Measurements from ENCODE around the gene VWDE.
"Not testable (repeated sequence)": the region's sequence is repeated elsewhere in the genome, so short reads cannot be mapped to it uniquely, and the experiment has no call there.

The VWDE gene

GRCh38 chr7:12422554-12423320 is 19.1 kb upstream of the VWDE start:
- DNase-seq: no peak
- H3K27me3 Mint-ChIP-seq: no peaks in the 10 kb centered on the region
- no peaks in the 10 kb centered on the region for H3K4me1 Mint-ChIP-seq
- CTCF ChIA-PET: interaction anchor here (1.0 kb wide), 2 partner anchors 11 to 14 kb away, joined by 3 read pairs; no protein-coding TSS in a partner anchor
- H3K4me3 Mint-ChIP-seq: no peak overlapping the region
- H3K9me3 Mint-ChIP-seq: no peaks in the 10 kb centered on the region
- H3K27ac Mint-ChIP-seq: no peak overlapping the region
- no peaks in the 10 kb centered on the region for H3K36me3 Mint-ChIP-seq

DNA sequence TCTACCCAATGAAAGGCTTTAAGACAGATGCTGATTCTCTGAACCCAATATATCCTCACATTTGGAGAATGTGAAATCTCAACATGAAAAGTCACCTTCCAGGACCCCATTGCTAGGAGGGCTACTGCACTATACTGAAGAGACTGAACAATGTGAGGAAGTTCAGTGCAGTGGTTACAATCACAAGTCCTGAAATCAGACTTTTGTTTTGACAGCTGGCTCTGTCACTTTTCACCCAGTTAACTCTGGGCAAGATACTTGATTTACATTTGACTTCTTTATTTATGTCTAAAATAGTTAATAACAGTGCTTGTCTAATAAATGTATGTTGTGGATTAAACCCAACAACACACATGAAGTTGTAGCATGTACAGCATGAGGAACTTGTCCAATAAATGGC is 14.8 kb upstream of the VWDE start:
- no peak overlapping the region for H3K4me3 Mint-ChIP-seq
- no peak overlapping the region for H3K27ac Mint-ChIP-seq
- no peaks in the 10 kb centered on the region for H3K9me3 Mint-ChIP-seq
- CTCF ChIA-PET: no interaction called here
- no peaks in the 10 kb centered on the region for H3K4me1 Mint-ChIP-seq
- no peak for DNase-seq
- H3K36me3 Mint-ChIP-seq: no peaks in the 10 kb centered on the region
- no peaks in the 10 kb centered on the region for H3K27me3 Mint-ChIP-seq

GRCh38 chr7:12415072-12415471 is 11.4 kb upstream of the VWDE start:
- CTCF ChIA-PET: no interaction called here
- H3K36me3 Mint-ChIP-seq: no peaks in the 10 kb centered on the region
- H3K4me1 Mint-ChIP-seq: no peaks in the 10 kb centered on the region
- H3K27me3 Mint-ChIP-seq: no peaks in the 10 kb centered on the region
- H3K9me3 Mint-ChIP-seq: no peaks in the 10 kb centered on the region
- H3K4me3 Mint-ChIP-seq: no peak overlapping the region
- DNase-seq: no peak
- no peak overlapping the region for H3K27ac Mint-ChIP-seq

DNA sequence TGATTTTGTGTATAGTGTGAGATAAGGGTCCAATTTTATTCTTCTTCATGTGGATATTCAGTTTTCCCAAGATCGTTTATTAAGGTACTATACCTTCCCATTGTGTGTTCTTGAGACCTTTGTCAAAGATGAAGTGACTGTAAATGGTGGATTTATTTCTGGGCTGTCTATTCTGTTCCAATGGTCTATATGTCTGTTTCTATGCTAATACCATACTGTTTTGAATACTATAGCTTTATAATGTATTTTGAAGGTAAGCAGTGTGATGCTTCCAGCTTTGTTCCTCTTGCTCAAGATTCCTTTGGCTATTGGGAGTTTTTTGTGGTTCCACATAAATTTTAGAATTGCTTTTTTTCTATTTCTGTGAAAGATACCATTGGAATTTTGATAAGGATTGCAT is 8.7 kb upstream of the VWDE start:
- CTCF ChIA-PET: interaction anchor here (0.6 kb wide), 1 partner anchor 669 kb away, joined by 3 read pairs; no protein-coding TSS in a partner anchor
- Mint-ChIP-seq H3K36me3 (no peaks in the 10 kb centered on the region), H3K27me3 (peaks cover 6% of the 10 kb centered on the region), H3K27ac (no peak overlapping the region), H3K9me3 (peaks cover 2% of the 10 kb centered on the region), H3K4me1 (no peaks in the 10 kb centered on the region), H3K4me3 (no peak overlapping the region)
- DNase-seq: no peak

DNA sequence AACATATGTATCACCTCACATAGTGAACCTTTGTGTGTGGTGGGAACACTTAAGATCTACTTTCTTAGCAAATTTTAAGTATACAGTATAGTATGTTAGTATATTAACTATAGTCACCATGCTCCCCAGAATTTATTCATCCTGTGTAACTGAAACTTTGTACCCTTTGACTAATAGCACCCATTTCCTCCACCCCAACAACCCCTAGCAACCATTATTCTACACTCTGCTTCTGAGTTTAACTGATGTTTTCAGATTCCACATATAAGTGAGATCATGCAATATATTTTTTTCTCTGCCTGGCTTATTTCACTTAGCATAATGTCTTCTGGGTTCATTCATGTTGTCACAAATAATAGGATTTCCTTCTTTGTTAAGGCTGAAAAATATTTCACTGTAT is 6.9 kb upstream of the VWDE start:
- peaks cover 6% of the 10 kb centered on the region for H3K27me3 Mint-ChIP-seq
- peaks cover 3% of the 10 kb centered on the region for H3K9me3 Mint-ChIP-seq
- no peak overlapping the region for H3K4me3 Mint-ChIP-seq
- no peak overlapping the region for H3K27ac Mint-ChIP-seq
- no peaks in the 10 kb centered on the region for H3K4me1 Mint-ChIP-seq
- DNase-seq: no peak
- H3K36me3 Mint-ChIP-seq: no peaks in the 10 kb centered on the region
- CTCF ChIA-PET: no interaction called here

DNA sequence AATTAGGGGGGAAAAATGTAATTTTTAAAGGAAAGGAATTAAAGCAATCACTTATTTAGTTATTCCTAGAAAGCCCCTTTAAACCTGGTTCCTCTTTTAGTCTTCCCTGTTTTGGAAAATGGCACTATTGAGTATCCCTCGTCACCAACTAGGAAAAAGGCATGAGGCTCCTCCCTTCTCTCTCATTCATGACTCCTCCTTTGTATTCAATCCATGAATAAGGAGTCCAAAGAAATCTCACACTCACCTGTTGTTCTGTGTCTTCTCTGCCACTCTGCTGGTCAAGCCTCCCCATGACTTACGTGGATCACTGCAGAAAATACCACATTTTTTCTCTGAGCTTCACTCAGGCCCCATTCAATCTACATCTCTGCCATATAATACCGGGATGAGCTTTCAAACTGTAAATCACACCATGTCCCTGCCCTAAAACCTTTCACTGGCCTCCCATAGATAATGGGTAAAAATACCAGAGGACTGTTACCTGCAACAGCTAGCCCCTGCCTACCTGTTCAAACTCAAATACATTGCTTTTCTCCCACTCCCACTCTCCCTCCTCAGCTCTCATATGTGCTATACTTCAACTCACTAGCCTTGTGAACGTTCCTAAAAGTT is 5.5 kb upstream of the VWDE start:
- Mint-ChIP-seq H3K27ac (no peak overlapping the region), H3K27me3 (peaks cover 13% of the 10 kb centered on the region), H3K9me3 (peaks cover 3% of the 10 kb centered on the region), H3K36me3 (no peaks in the 10 kb centered on the region), H3K4me1 (peaks cover 4% of the 10 kb centered on the region), H3K4me3 (no peak overlapping the region)
- CTCF ChIA-PET: interaction anchor here (1.0 to 1.3 kb wide), 2 partner anchors 20 to 81 kb away, joined by 3 to 4 read pairs; no protein-coding TSS in a partner anchor
- DNase-seq: no peak

DNA sequence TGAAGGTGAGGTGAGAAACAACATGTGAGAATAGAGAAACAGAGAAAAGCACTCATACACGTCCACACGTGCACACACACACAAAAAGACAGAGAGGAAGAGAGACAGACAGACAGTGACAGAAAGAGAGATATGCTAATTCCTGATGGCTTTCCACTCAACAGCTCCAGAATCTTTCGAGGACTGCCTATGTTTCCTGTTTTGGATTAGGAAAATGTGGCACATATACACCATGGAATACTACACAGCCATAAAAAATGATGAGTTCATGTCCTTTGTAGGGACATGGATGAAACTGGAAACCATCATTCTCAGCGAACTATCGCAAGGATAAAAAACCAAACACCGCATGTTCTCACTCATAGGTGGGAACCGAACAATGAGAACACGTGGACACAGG is 4.0 kb upstream of the VWDE start:
- CTCF ChIA-PET: interaction anchor here (1.5 kb wide), 1 partner anchor 26 kb away, joined by 3 read pairs; no protein-coding TSS in a partner anchor
- not testable (repeated sequence) for DNase-seq, H3K4me3 Mint-ChIP-seq, H3K9me3 Mint-ChIP-seq, H3K36me3 Mint-ChIP-seq
- Mint-ChIP-seq H3K27me3 (peaks cover 24% of the 10 kb centered on the region), H3K4me1 (peaks cover 16% of the 10 kb centered on the region), H3K27ac (peak overlapping the region; percentile 64)

- CTCF ChIA-PET: no interaction called here
- H3K27ac Mint-ChIP-seq: no peak overlapping the region
- H3K27me3 Mint-ChIP-seq: peaks cover 19% of the 10 kb centered on the region
- DNase-seq: no peak
- no peak overlapping the region for H3K4me3 Mint-ChIP-seq
- peaks cover 14% of the 10 kb centered on the region for H3K9me3 Mint-ChIP-seq
- H3K36me3 Mint-ChIP-seq: no peaks in the 10 kb centered on the region
- peaks cover 19% of the 10 kb centered on the region for H3K4me1 Mint-ChIP-seq
These were observed 1.3 kb downstream of the VWDE start for GRCh38 chr7:12402365-12402725.

DNA sequence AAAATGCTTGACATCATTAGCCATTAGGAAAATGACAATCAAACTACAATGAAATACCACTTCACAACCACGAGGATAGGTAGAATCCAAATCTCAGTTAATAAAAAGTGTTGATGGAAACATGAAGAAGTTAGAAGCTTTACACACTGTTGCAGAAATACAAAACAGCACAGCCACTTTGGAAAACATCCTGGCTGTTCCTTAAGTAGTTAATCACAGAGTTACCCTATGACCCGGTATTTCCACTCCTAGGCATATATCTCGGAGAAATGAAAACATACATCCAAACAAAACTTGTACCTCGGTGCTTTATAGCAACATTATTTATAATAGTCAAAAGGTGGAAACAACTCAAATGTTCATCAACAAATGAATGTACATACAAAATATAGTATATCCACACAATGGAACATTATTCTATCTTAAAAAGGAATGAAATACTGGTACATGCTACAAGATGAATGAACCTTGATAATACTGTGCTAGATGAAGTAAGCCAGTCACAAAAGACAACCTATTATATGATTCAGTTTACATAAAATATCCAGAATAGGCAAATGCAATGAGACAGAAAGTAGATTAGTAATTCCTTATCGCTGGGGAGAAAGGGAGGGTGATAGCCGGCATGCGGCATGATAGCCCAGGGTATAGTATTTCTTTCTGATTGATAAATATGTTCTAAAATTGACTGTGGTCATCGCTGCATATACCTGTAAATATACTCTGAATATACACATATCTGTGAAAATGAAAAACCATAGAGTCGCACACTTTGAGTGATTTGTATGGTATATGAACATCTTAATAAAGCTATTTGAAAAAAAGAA is 1.9 kb downstream of the VWDE start:
- Mint-ChIP-seq H3K27me3 (peaks cover 19% of the 10 kb centered on the region), H3K4me1 (peaks cover 19% of the 10 kb centered on the region), H3K9me3 (peaks cover 17% of the 10 kb centered on the region), H3K36me3 (no peaks in the 10 kb centered on the region), H3K27ac (no peak overlapping the region), H3K4me3 (no peak overlapping the region)
- CTCF ChIA-PET: interaction anchor here (1.1 kb wide), 1 partner anchor 12 kb away, joined by 5 read pairs; no protein-coding TSS in a partner anchor
- DNase-seq: no peak

DNA sequence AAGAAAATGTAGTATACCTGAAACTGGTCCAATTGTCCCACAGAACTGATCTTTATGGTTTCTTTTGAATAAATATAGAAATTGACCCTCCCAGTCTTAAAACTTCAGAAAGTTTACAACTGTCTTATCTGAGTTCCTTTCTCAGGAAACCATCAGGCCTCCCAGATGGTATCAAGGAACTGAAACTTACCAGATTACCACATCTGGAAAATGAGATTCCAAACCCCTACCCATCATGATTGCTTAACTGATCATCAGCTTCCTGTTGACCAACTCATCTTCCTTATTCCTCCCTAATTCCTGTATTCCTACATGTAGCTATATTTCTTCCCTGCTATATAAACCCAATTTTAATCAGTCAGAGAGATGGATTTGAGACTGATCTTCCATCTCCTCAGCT is 5.5 kb downstream of the VWDE start:
- H3K27ac Mint-ChIP-seq: no peak overlapping the region
- peaks cover 2% of the 10 kb centered on the region for H3K27me3 Mint-ChIP-seq
- peaks cover 17% of the 10 kb centered on the region for H3K9me3 Mint-ChIP-seq
- CTCF ChIA-PET: no interaction called here
- no peak for DNase-seq
- H3K4me1 Mint-ChIP-seq: peaks cover 8% of the 10 kb centered on the region
- no peaks in the 10 kb centered on the region for H3K36me3 Mint-ChIP-seq
- H3K4me3 Mint-ChIP-seq: no peak overlapping the region

DNA sequence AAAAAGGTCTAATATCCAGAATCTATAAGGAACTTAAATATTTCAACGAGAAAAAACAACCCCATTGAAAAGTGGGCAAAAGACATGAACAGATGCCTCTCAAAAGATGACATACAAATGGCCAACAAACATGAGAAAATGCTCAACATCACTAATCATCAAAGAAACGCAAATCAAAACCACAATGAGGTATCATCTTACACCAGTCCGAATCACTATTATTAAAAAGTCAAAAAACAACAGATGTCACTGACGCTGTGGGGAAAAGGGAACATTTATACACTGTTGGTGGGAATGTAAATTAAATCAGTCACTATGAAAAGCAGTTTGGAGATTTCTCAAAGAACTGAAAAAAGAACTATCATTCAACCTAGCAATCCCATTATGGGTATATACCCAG is 6.0 kb downstream of the VWDE start:
- H3K36me3 Mint-ChIP-seq: no peaks in the 10 kb centered on the region
- no peak for DNase-seq
- H3K27me3 Mint-ChIP-seq: no peaks in the 10 kb centered on the region
- CTCF ChIA-PET: no interaction called here
- H3K4me3 Mint-ChIP-seq: no peak overlapping the region
- H3K4me1 Mint-ChIP-seq: peaks cover 3% of the 10 kb centered on the region
- H3K9me3 Mint-ChIP-seq: peaks cover 17% of the 10 kb centered on the region
- H3K27ac Mint-ChIP-seq: no peak overlapping the region

GRCh38 chr7:12396670-12397069 is 7.0 kb downstream of the VWDE start:
- H3K36me3 Mint-ChIP-seq, DNase-seq, H3K27me3 Mint-ChIP-seq, H3K27ac Mint-ChIP-seq, H3K4me1 Mint-ChIP-seq, H3K4me3 Mint-ChIP-seq, CTCF ChIA-PET: not testable (repeated sequence)
- H3K9me3 Mint-ChIP-seq: peaks cover 17% of the 10 kb centered on the region

- Mint-ChIP-seq H3K9me3 (peaks cover 1% of the 10 kb centered on the region), H3K27me3 (no peaks in the 10 kb centered on the region), H3K27ac (no peak overlapping the region), H3K36me3 (no peaks in the 10 kb centered on the region), H3K4me3 (no peak overlapping the region), H3K4me1 (no peaks in the 10 kb centered on the region)
- no peak for DNase-seq
- CTCF ChIA-PET: interaction anchor here (1.2 kb wide), 1 partner anchor 13 kb away, joined by 4 read pairs; no protein-coding TSS in a partner anchor
These were observed 11.6 kb downstream of the VWDE start for GRCh38 chr7:12391922-12392615.
